Adrenal gland (tissue), 12 donors: ENCODE data around the gene ZBTB34. TPM values are rescaled to one million over a fixed set of nuclear protein-coding genes. Genes with fewer than 3 reads are reported as not detected.

Experiments used
- DNase-seq, 7 donors: peaks; one replicate each; pipeline ENCODE4 v3.0.0-alpha.2; 2019 to 2020
- H3K27ac ChIP-seq, 5 donors: fragments of 200-600 bp; sonication (generic) in 4 of 5; 1 replicate in 3 of 5; 2 replicates in 2 of 5; pipeline versions ENCODE4 v1.5.1 to v1.8.0; 2016 to 2020; ENCODE audit warnings: mild to moderate bottlenecking in 1 of 5
- H3K27me3 ChIP-seq: fragments of 200-600 bp; 2 replicates; pipeline ENCODE4 v1.8.0; 2021
- H3K36me3 ChIP-seq, 2 donors: fragments of 200-600 bp; replicated peaks in 1 of 2; 1 replicate in 1 of 2; 2 replicates in 1 of 2; pipeline versions ENCODE4 v1.5.1 to v1.8.0; 2018 to 2022
- H3K4me1 ChIP-seq, 2 donors: fragments of 200-600 bp; replicated peaks in 1 of 2; 1 replicate in 1 of 2; 2 replicates in 1 of 2; pipeline versions ENCODE4 v1.5.1 to v1.8.0; 2018 to 2021
- H3K4me3 ChIP-seq, 4 donors: fragments of 200-600 bp; sonication (generic) in 3 of 4; one replicate each; pipeline ENCODE4 v1.5.1; 2016 to 2018
- H3K9me3 ChIP-seq, 3 donors: fragments of 200-600 bp; sonication (generic) in 1 of 3; replicated peaks in 1 of 3; 1 replicate in 2 of 3; 2 replicates in 1 of 3; pipeline versions ENCODE4 v1.5.1 to v1.8.0; 2016 to 2021
- CTCF ChIP-seq, 6 experiments: fragments of 450-650 bp in 4 of 6; fragments of 200-600 bp in 2 of 6; sonication (generic) in 1 of 6; IDR thresholded peaks; 1 replicate in 5 of 6; 2 replicates in 1 of 6; pipeline versions ENCODE4 v1.5.1 to v1.8.0; 2016 to 2021; ENCODE audit warnings: antibody characterized with exemption in 6 of 6, mild to moderate bottlenecking in 2 of 6, moderate library complexity in 1 of 6
- POLR2A ChIP-seq, 2 donors: fragments of 450-650 bp; IDR thresholded peaks; one replicate each; pipeline ENCODE4 v1.6.1; 2017; ENCODE audit warnings: antibody characterized with exemption in 2 of 2, mild to moderate bottlenecking in 2 of 2, moderate library complexity in 1 of 2
- WGBS, 4 donors: extraction: QIAGEN DNeasy Blood & Tissue Kit in 2 of 4; methylation state at CpG; one replicate each; pipeline versions ENCODE4 v1.1.5 to v1.1.7; 2013 to 2017; 5-methylcytosine and 5-hydroxymethylcytosine counted together
- intact Hi-C, 2 donors: fragments of 100-400 bp; cut with DNase I; formaldehyde crosslinking; loops; one replicate each; pipeline versions ENCODE4 v1.14.1 to v1.15.0; 2022 to 2023
- polyA plus RNA-seq, 3 donors: library from polyadenylated mRNA; stranded (reverse); fragments of 200-250 nt in 2 of 3; fragments of 350-450 nt in 1 of 3; fragmentation: Illumina TruSeq in 1 of 3; extraction: RNeasy Lipid Tissue Mini Kit (QIAGEN cat#74804) in 1 of 3; gene quantifications; one replicate each; pipeline ENCODE4 v1.2.3, GENCODE V29; 2013 to 2014
- total RNA-seq, 9 donors: library from RNA; depleted of rRNA in 4 of 9; stranded (reverse); fragments of >200 nt in 4 of 9; fragments of 120-200 nt in 1 of 9; fragmentation: NEBNext Ultra II Directional in 1 of 9; extraction: Animal tissue kit (Norgen Biotek cat#: 25700) in 1 of 9; gene quantifications; one replicate each; pipeline versions ENCODE4 v1.1.0 to v1.2.4, GENCODE V29; 2013 to 2023
- donor health status: healthy with polysubstance abuse.
- donor health status: Bipolar disorder and iron deficiency.
- donor health status: DM: yes; HTN: yes; CAD: no.
- donor health status: DM: no; HTN: no; CAD: no.
- donor health status: DM: no; HTN: no; CAD: no.
- donor health status: DM: yes; HTN: yes; CAD: no.

ZBTB34 gene
- total and polyA plus RNA-seq, 12 donors: 1.7 to 10.8 (median 6.3) TPM

DNA sequence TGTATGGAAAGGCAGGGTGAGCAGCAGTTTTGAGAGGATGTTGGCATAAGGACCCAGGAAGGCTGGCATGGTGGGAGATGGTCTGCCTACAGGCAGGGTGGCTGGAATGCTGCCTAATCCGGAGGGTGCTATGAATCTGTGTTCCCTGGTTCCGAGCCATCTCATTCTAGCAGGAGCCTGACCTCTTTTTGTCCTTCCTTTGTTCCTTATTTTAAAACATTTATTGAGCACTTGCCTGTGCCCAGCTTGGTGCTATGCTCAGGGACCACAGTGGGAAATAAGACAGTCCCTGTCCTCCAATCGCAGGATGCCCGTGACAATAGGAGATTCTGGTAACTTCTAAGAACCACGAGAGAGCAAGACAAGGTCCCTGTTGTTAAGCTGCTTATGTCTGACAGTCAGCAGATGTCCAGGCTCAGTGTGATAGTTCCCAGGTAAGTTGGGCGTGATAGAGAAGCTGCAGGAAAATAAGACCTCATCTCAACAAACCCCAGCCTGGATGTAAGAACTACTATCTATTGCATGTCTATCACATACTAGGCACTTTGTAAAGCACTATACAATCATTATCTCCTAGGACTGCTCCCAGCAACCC is 9.1 kb upstream of the ZBTB34 start:
- intact Hi-C loops: no loop called here
- Histone ChIP-seq H3K4me1 (no peaks in the 10 kb centered on the region), H3K27me3 (no peaks in the 10 kb centered on the region), H3K36me3 (no peaks in the 10 kb centered on the region), H3K9me3 (no peaks in the 10 kb centered on the region), H3K4me3 (no peak overlapping the region), H3K27ac (no peak overlapping the region)
- no peak for DNase-seq
- TF ChIP-seq POLR2A (IDR thresholded peaks at IDR 0.05) (no peak), CTCF (IDR thresholded peaks at IDR 0.05) (no peak)
- 73 to 88% (median 81%) methylated on average over 6 of the region's 6 CpGs for WGBS, 4 donors

DNA sequence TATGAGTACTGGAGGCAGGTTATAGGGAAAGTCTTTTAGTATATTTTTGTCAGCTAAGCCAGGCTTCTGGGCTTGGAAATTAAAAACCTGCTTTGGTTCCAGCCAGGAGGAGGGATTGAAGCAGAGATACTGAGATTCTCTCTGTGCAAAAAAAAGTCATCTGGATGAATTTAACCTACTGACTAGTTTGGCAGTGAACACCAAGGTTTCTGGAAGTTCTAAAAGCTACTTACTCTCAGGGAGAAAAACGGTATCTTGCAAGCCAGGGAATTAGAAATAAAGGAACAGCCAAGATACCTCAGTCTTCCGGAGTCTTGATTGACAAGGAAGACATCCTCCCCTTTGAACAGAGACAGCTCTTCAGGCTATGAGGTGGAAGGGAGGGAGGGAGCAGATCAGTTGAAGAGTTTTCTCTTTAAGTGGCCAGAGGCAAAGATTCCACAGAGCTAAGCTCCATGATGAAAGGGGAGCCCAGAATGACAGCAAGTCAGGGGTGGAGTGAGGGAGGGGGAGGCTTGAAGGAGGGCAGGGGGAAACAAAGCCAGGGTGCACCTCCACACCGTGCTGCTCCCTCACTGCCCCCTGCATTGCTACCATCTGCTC is 8.3 kb upstream of the ZBTB34 start:
- no peaks in the 10 kb centered on the region for H3K36me3 ChIP-seq
- TF ChIP-seq POLR2A (IDR thresholded peaks at IDR 0.05): no peak
- TF ChIP-seq CTCF (IDR thresholded peaks at IDR 0.05): no peak
- H3K27me3 ChIP-seq: no peaks in the 10 kb centered on the region
- no peaks in the 10 kb centered on the region for H3K9me3 ChIP-seq
- no peaks in the 10 kb centered on the region for H3K4me1 ChIP-seq
- intact Hi-C loops: no loop called here
- no peak overlapping the region for H3K4me3 ChIP-seq
- 43 to 67% (median 54%) methylated on average over 3 of the region's 3 CpGs for WGBS, 4 donors
- no peak overlapping the region for H3K27ac ChIP-seq
- no peak for DNase-seq

GRCh38 chr9:126853667-126854066 is 6.8 kb upstream of the ZBTB34 start:
- no peak overlapping the region for H3K4me3 ChIP-seq
- WGBS, 4 donors: 82 to 97% (median 90%) methylated on average over 5 of the region's 5 CpGs
- no peak for DNase-seq
- no peaks in the 10 kb centered on the region for H3K27me3 ChIP-seq
- intact Hi-C loops: no loop called here
- no peak overlapping the region for H3K27ac ChIP-seq
- no peak for TF ChIP-seq POLR2A (IDR thresholded peaks at IDR 0.05)
- no peak for TF ChIP-seq CTCF (IDR thresholded peaks at IDR 0.05)
- H3K4me1 ChIP-seq: no peaks in the 10 kb centered on the region
- H3K36me3 ChIP-seq: no peaks in the 10 kb centered on the region
- H3K9me3 ChIP-seq: no peaks in the 10 kb centered on the region

GRCh38 chr9:126854734-126855133 is 5.7 kb upstream of the ZBTB34 start:
- Histone ChIP-seq H3K36me3 (no peaks in the 10 kb centered on the region), H3K4me1 (peaks cover 0 to 3% of the 10 kb centered on the region in 2 donors), H3K9me3 (no peaks in the 10 kb centered on the region), H3K4me3 (no peak overlapping the region), H3K27ac (no peak overlapping the region), H3K27me3 (no peaks in the 10 kb centered on the region)
- no peak for TF ChIP-seq CTCF (IDR thresholded peaks at IDR 0.05)
- TF ChIP-seq POLR2A (IDR thresholded peaks at IDR 0.05): no peak
- intact Hi-C loops: no loop called here
- DNase-seq: no peak
- 71 to 77% (median 75%) methylated on average over 7 of the region's 7 CpGs for WGBS, 4 donors
